ENCODE data around the gene CLIP2.
"Not testable (repeated sequence)": the region's sequence is repeated elsewhere in the genome, so short reads cannot be mapped to it uniquely, and the experiment has no call there.

The CLIP2 gene

GRCh38 chr7:74338366-74339108 lies 49.3 kb downstream of the CLIP2 start:
- DNase-seq = no peak

GRCh38 chr7:74339648-74340047 lies 50.4 kb downstream of the CLIP2 start:
- DNase-seq = not testable (repeated sequence)

- peak; percentile 11 for DNase-seq
These were observed 54.3 kb downstream of the CLIP2 start for GRCh38 chr7:74343281-74344131.

DNA sequence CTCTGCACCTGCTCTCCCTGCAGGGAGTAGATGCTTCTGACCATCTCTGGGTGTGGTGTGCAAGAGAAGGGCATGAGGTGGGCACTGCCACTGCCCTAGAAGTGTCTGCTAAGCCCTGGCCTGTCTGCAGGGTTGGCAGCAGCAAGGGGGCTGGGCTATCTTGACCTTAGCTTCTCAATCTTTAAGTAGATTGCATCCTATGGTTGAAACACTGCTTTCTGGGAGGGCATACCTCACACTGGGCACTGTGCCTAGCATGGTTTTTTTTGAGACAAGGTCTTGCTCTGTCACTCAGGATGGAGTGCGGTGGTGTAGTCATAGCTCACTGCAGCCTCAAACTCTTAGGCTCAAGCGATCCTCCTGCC lies 54.9 kb downstream of the CLIP2 start:
- DNase-seq = no peak

DNA sequence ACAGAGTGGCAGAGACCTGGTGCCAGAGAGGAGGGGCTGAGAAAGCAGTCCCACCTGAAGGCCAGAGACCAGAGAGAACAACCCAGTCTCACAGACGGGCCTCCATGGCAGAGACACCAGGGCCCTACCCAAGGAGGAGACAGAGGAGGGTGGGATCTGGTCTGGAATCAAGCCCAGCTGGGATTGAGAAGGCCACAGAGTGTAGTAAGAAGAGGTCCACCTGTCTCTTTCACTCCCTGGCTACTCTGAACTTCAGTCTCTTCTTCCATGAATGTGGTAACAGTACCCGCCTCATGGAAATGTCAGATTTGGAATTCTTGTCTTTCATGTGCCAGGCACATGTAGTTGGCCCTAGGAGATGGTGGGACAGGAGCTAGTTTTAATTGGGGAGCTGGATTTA lies 55.6 kb downstream of the CLIP2 start:
- DNase-seq = no peak

DNA sequence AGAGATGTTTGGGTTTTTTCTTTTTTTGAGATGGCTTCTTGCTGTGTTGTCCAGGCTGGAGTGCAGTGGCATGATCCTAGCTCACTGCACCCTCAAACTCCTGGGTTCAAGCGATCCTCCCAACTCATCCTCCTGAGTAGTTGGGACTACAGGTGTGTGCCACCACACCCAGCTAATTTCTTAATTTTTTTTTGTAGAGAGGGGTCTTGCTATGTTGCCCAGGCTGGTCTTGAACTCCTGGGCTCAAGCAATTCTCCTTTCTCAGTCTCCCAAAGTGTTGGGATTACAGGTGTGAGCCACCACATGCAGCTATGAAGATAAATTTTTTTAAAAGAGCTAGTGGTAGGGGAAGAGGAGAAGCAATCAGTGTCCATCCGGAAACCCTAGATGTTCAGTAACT lies 56.8 kb downstream of the CLIP2 start:
- DNase-seq = no peak

GRCh38 chr7:74349621-74350020 lies 60.4 kb downstream of the CLIP2 start:
- no peak for DNase-seq

DNA sequence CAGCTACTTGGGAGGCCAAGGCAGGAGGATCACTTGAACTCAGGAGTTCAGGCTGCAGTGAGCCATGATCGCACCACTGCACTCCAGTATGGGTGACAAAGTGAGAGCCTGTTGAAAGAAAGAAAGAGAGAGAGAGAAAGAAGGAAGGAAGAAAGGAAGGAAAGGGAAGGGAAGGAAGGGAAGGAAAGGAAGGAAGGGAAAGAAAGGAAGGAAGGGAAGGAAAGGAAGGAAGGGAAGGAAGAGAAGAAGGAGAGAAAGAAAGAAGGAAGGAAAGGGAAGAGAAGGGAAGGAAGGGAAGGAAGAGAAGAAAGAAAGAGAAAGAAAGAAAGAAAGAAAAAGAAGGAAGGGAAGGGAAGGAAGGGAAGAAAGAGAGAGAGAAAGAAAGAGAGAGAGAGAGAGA lies 61.5 kb downstream of the CLIP2 start:
- no peak for DNase-seq

GRCh38 chr7:74351836-74352235 lies 62.6 kb downstream of the CLIP2 start:
- no peak for DNase-seq

DNA sequence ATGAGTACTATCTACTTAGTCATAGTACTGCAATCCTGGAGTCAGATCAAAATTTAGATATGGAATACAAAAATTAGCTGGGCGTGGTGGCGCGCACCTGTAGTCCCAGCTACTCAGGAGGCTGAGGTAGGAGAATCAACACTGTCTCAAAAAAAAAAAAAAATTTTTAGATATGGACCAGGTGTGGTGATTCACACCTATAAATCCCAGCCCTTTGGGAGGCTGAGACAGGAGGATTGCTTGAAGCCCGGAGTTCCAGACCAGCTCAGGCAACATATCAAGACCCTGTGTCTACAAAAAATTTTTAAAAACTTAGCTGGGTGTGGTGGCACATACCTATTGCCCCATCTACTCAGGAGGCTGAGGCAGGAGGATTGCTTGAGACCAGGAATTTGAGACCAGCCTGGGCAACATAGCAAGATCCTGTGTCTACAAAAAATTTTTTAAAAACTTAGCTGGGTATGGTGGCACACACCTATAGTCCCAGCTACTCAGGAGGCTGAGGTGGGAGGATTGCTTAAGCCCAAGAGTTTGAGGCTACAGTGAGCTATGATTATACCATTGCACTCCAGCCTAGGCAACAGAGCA lies 63.4 kb downstream of the CLIP2 start:
- not testable (repeated sequence) for DNase-seq

DNA sequence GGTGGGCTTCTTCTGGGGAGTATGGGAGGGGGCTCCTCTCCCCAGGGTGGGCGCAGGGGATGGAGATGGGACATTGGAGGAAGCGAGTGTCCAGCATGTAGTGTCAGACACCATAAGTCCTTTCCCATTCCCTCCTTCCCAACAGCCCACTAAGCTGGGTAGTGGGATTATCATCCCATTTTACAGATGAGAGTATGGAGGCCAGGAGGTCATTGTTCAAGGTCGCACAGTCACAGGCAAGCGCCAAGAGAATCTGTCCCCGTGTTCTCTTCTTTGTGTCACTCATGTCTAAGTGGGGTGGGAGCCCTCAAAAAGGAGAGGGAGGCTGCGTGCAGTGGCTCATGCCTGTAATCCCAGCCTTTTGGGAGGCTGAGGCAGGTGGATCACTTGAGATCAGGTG lies 64.8 kb downstream of the CLIP2 start:
- DNase-seq = no peak

- peak; percentile 69 for DNase-seq
These were observed 65.9 kb downstream of the CLIP2 start for GRCh38 chr7:74355091-74355490.

- DNase-seq = no peak
These were observed 67.5 kb downstream of the CLIP2 start for GRCh38 chr7:74356589-74357315.

DNA sequence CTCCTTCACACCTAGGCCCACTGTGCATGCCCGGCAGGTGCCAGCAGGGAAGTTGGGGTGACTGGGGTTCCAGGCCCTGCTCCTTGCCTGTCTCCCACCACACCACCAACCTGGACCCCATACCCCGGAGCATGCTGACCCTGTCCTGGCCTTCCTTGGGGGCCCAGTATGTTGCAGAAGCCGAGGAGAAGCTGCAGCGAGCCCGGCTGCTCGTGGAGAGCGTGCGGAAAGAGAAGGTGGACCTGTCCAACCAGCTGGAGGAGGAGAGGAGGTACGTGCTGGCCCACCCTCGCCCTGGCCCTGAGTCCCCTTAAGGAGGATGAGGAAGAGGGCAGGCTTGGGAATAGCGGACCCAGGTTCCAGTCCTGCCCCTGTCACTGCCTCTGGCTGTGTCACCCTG lies 70.8 kb downstream of the CLIP2 start:
- no peak for DNase-seq

GRCh38 chr7:74362266-74362665 lies 73.1 kb downstream of the CLIP2 start:
- no peak for DNase-seq

DNA sequence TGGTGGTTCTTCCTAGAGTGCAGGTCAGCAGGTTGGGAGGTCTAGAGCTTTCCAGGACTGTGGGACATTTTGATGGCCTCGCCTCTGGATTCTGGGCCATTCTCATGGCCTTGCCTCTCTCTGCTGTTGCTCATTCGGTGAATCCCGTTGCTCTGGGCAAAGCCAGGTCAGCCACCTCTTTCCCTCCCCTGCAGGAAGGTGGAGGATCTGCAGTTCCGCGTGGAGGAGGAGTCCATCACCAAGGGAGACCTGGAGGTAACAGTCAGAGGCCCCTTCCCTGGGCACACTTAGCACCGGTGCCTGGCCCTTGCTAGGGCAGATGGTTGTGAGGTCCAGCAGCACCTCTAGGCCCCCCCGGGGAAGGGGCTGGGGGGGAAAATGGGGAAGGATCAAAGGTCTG lies 74.9 kb downstream of the CLIP2 start:
- DNase-seq = peak; percentile 19

- peak; percentile 61 for DNase-seq
These were observed 76.3 kb downstream of the CLIP2 start for GRCh38 chr7:74365322-74366022.

GRCh38 chr7:74371381-74372341 lies 82.5 kb downstream of the CLIP2 start:
- no peak for DNase-seq

- DNase-seq = no peak
These were observed 83.4 kb downstream of the CLIP2 start for GRCh38 chr7:74372511-74373111.

GRCh38 chr7:74373536-74373935 lies 84.3 kb downstream of the CLIP2 start:
- DNase-seq = no peak

DNA sequence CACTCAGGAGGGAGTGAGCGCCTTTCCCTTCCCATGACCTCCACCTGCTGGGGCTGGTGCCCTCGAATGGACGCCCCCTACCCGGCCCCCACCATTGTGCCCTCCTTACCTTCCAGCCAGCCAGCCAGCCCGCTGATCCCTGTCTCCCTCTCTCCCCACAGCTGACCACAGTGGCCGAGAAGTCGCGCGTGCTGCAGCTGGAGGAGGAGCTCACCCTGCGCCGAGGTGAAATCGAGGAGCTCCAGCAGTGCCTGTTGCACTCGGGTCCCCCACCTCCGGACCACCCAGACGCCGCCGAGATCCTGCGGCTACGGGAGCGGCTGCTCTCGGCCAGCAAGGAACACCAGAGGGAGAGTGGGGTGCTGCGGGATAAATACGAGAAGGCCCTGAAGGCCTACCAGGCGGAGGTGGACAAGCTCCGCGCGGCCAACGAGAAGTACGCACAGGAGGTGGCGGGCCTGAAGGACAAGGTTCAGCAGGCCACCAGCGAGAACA lies 86.6 kb downstream of the CLIP2 start:
- no peak for DNase-seq
